Liver (tissue), 9 donors: ENCODE results near the gene PLA2R1. TPM values are rescaled to one million over a fixed set of nuclear protein-coding genes. Genes with fewer than 3 reads are reported as not detected.

Source experiments
- DNase-seq: peaks from one replicate; pipeline ENCODE4 v3.0.0-alpha.2; 2017; ENCODE audit warnings: low spot score
- H3K27ac ChIP-seq, 2 donors: one replicate each; pipeline ENCODE4 v1.7.0; 2013; ENCODE audit warnings: inconsistent platforms in 2 of 2, low read length in 2 of 2, control low read depth in 1 of 2, low read depth in 1 of 2, mild to moderate bottlenecking in 1 of 2
- H3K27me3 ChIP-seq, 4 donors: one replicate each; pipeline versions ENCODE4 v1.6.1 to v1.7.0; 2013; ENCODE audit warnings: low read length in 3 of 4, inconsistent platforms in 1 of 4, mild to moderate bottlenecking in 1 of 4, moderate library complexity in 1 of 4; ENCODE audit not compliant: control insufficient read depth in 4 of 4, insufficient read depth in 4 of 4
- H3K36me3 ChIP-seq, 4 donors: one replicate each; pipeline versions ENCODE4 v1.6.1 to v1.7.0; 2013; ENCODE audit warnings: low read length in 3 of 4, mild to moderate bottlenecking in 3 of 4, low read depth in 1 of 4, moderate library complexity in 1 of 4; ENCODE audit not compliant: control insufficient read depth in 4 of 4, insufficient read depth in 3 of 4
- H3K4me1 ChIP-seq, 4 donors: one replicate each; pipeline versions ENCODE4 v1.6.1 to v1.7.0; 2013; ENCODE audit warnings: low read length in 3 of 4, mild to moderate bottlenecking in 3 of 4, moderate library complexity in 1 of 4; ENCODE audit not compliant: control insufficient read depth in 4 of 4, insufficient read depth in 4 of 4
- H3K4me3 ChIP-seq, 3 donors: one replicate each; pipeline versions ENCODE4 v1.6.1 to v1.7.0; 2013; ENCODE audit warnings: low read length in 3 of 3, control low read depth in 1 of 3, low read depth in 1 of 3, mild to moderate bottlenecking in 1 of 3
- H3K9ac ChIP-seq, 2 donors: one replicate each; pipeline ENCODE4 v1.7.0; 2013; ENCODE audit warnings: low read length in 2 of 2, mild to moderate bottlenecking in 2 of 2, moderate library complexity in 2 of 2, control low read depth in 1 of 2, low read depth in 1 of 2
- H3K9me3 ChIP-seq, 4 donors: one replicate each; pipeline versions ENCODE4 v1.6.1 to v1.7.0; 2013; ENCODE audit warnings: low read length in 3 of 4; ENCODE audit not compliant: control insufficient read depth in 4 of 4
- ATF3 ChIP-seq: IDR thresholded peaks from 2 replicates; pipeline ENCODE4 v1.6.1; 2016; ENCODE audit warnings: antibody characterized with exemption
- CTCF ChIP-seq: fragments of 150-350 bp; IDR thresholded peaks from 2 replicates; pipeline ENCODE4 v1.5.1; 2017; ENCODE audit warnings: improper control_type of control experiment, low read depth, low read length; ENCODE audit not compliant: missing input control
- EGR1 ChIP-seq, 2 donors: IDR thresholded peaks; 2 replicates each; pipeline ENCODE4 v1.6.1; 2016 to 2018; ENCODE audit warnings: antibody characterized with exemption in 2 of 2, low read depth in 2 of 2
- FOXA1 ChIP-seq: IDR thresholded peaks from 2 replicates; pipeline ENCODE4 v1.6.1; 2016; ENCODE audit warnings: antibody characterized with exemption
- FOXA2 ChIP-seq: IDR thresholded peaks from 2 replicates; pipeline ENCODE4 v1.6.1; 2016; ENCODE audit warnings: antibody characterized with exemption
- HNF4A ChIP-seq, 2 donors: conservative IDR thresholded peaks; 2 replicates each; pipeline ENCODE4 v1.6.1; 2016; ENCODE audit warnings: antibody characterized with exemption in 2 of 2, mild to moderate bottlenecking in 2 of 2
- HNF4G ChIP-seq: IDR thresholded peaks from 2 replicates; pipeline ENCODE4 v1.6.1; 2016; ENCODE audit warnings: antibody characterized with exemption
- JUND ChIP-seq, 2 donors: IDR thresholded peaks; 2 replicates each; pipeline ENCODE4 v1.6.1; 2016; ENCODE audit warnings: antibody characterized with exemption in 2 of 2
- NR2F2 ChIP-seq: IDR thresholded peaks from 2 replicates; pipeline ENCODE4 v1.6.1; 2016; ENCODE audit warnings: antibody characterized with exemption
- RAD21 ChIP-seq, 2 donors: IDR thresholded peaks; 2 replicates each; pipeline ENCODE4 v1.6.1; 2016; ENCODE audit warnings: antibody characterized with exemption in 2 of 2, mild to moderate bottlenecking in 2 of 2
- RXRA ChIP-seq, 2 donors: IDR thresholded peaks; 2 replicates each; pipeline ENCODE4 v1.6.1; 2017 to 2018; ENCODE audit warnings: antibody characterized with exemption in 2 of 2, mild to moderate bottlenecking in 1 of 2
- SP1 ChIP-seq: IDR thresholded peaks from 2 replicates; pipeline ENCODE4 v1.6.1; 2018; ENCODE audit warnings: antibody characterized with exemption, mild to moderate bottlenecking
- WGBS: extraction: QIAGEN DNeasy Blood & Tissue Kit; methylation state at CpG from one replicate; pipeline ENCODE4 v1.1.7; 2013; 5-methylcytosine and 5-hydroxymethylcytosine counted together
- polyA plus RNA-seq, 2 donors: library from polyadenylated mRNA; stranded (reverse) in 1 of 2; unstranded in 1 of 2; fragments of 200-250 nt in 1 of 2; fragments of >200 nt in 1 of 2; fragmentation: Nextera tagmentation in 1 of 2; extraction: Ambion mirVana in 1 of 2; gene quantifications; one replicate each; pipeline versions ENCODE4 v1.2.1 to v1.2.3, GENCODE V29; 2013 to 2015
- total RNA-seq, 2 donors: library from RNA; depleted of rRNA; stranded (reverse); fragments of >200 nt; gene quantifications; one replicate each; pipeline ENCODE4 v1.2.3, GENCODE V29; 2014
- TF ChIP-seq, protein P1 (sequence below): IDR thresholded peaks from 2 replicates; pipeline ENCODE4 v1.6.1; 2016; ENCODE audit warnings: antibody characterized with exemption
- donor health status: healthy.
- donor health status: healthy.
- donor health status: healthy.
- donor health status: healthy.
- donor health status: healthy.

Gene PLA2R1
- total and polyA plus RNA-seq, 4 donors = 0.61 to 2.3 (median 0.66) TPM

DNA sequence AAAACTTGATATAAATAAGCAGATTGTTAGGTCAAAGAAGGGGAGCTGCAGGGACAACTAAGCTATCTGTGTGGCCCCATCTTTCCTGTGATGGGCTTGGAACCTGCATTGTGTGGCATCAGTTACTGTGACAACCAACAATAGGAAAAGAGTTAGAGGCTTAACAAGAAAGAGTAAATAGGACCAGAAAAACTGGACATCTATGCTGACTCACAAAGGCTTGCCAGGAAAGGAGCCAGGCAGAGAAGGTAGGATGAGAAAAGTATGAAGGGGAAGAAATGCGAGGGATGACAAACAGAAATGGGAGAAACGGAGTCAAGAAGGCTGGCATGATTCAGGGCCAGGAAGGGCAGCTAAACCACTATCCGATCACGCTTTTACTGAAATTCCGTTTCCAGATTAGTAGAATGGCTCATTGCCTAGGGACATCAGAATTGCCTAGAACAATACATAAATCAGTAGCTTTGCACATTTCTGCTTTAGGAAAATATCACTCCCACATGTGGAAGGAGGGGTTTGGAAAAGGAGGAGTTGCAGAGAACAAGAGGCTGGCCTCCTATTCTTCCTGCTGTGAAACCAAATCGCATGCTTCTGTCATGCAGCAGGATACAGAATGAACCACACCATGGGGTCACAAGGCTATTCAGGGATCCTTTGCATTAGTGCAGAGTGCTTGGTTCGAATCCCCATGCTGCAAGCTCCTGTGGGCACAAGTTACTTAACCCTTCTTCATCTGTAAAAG lies 7.3 kb downstream of the PLA2R1 start:
- Histone ChIP-seq H3K4me3 (no peak overlapping the region), H3K9me3 (no peaks in the 10 kb centered on the region), H3K9ac (no peak overlapping the region), H3K27me3 (peaks cover 0 to 8% (median 0%) of the 10 kb centered on the region in 4 donors), H3K27ac (no peak overlapping the region), H3K4me1 (no peaks in the 10 kb centered on the region), H3K36me3 (no peaks in the 10 kb centered on the region)
- TF ChIP-seq EGR1 (IDR thresholded peaks at IDR 0.05; ENCODE audit: low read depth in 2 of 2) (no peak), HNF4G (no peak)
- DNase-seq = no peak
- WGBS = 84% methylated on average over 7 of the region's 7 CpGs

DNA sequence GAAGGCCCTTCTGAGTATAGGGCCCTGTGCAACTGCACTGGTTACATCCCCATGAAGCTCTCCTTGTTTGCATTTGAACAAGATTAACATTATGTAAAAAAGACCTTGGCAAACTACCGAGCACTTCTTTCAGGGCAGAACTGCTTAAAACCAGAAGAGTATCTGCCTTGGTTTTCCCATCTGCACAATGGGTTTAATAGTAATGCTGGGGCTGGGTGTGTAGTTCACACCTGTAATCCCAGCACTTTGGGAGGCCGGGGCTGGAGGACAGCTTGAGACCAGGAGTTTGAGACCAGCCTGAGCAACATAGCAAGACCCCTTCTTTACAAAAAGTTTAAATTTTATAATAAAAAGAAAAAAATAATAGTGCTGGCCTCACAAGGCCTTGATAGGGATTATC lies 8.5 kb downstream of the PLA2R1 start:
- H3K9ac ChIP-seq = no peak overlapping the region
- peaks cover 0 to 3% (median 0%) of the 10 kb centered on the region in 4 donors for H3K27me3 ChIP-seq
- H3K9me3 ChIP-seq = no peaks in the 10 kb centered on the region
- no peaks in the 10 kb centered on the region for H3K4me1 ChIP-seq
- H3K4me3 ChIP-seq = no peak overlapping the region
- TF ChIP-seq JUND (IDR thresholded peaks at IDR 0.05) = no peak
- no peak for TF ChIP-seq FOXA2
- no peak for TF ChIP-seq RAD21 (IDR thresholded peaks at IDR 0.05)
- no peak overlapping the region for H3K27ac ChIP-seq
- no peaks in the 10 kb centered on the region for H3K36me3 ChIP-seq
- 92% methylated on average over 2 of the region's 2 CpGs for WGBS
- DNase-seq = no peak

DNA sequence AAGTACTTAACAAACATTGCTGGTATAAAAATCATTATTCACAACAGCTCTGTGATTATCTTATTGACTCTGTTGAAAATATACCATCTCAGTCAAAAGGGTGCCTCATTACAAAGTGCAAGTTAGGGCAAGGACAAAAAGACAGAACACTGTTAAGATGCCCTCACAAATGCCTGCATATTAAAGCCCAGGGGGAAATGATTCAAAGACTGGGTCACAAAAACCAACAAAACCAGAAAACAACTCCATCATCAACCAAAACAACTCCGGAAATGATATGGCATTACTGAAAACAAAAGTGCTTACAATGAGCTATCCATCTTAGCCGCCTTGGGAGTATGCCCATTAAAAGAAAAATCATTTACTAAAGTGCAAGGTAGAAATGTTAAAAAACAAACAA lies 9.9 kb downstream of the PLA2R1 start:
- H3K36me3 ChIP-seq = no peaks in the 10 kb centered on the region
- no peaks in the 10 kb centered on the region for H3K4me1 ChIP-seq
- WGBS = 85% methylated on average over 2 of the region's 2 CpGs
- no peak for DNase-seq
- H3K27ac ChIP-seq = no peak overlapping the region
- H3K4me3 ChIP-seq = no peak overlapping the region
- H3K9me3 ChIP-seq = no peaks in the 10 kb centered on the region
- peaks cover 0 to 3% (median 0%) of the 10 kb centered on the region in 4 donors for H3K27me3 ChIP-seq
- no peak overlapping the region for H3K9ac ChIP-seq
- TF ChIP-seq FOXA1 (no peak), CTCF (no peak), NR2F2 (no peak), SP1 (no peak), RXRA (IDR thresholded peaks at IDR 0.05) (no peak), HNF4A (conservative IDR thresholded peaks at IDR 0.05) (no peak), ATF3 (no peak)
- TF ChIP-seq, protein P1, sequence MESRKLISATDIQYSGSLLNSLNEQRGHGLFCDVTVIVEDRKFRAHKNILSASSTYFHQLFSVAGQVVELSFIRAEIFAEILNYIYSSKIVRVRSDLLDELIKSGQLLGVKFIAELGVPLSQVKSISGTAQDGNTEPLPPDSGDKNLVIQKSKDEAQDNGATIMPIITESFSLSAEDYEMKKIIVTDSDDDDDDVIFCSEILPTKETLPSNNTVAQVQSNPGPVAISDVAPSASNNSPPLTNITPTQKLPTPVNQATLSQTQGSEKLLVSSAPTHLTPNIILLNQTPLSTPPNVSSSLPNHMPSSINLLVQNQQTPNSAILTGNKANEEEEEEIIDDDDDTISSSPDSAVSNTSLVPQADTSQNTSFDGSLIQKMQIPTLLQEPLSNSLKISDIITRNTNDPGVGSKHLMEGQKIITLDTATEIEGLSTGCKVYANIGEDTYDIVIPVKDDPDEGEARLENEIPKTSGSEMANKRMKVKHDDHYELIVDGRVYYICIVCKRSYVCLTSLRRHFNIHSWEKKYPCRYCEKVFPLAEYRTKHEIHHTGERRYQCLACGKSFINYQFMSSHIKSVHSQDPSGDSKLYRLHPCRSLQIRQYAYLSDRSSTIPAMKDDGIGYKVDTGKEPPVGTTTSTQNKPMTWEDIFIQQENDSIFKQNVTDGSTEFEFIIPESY = no peak
